Breast epithelium (tissue), 3 donors: Measurements from ENCODE around the gene TRIM46.

Experiments
- CTCF ChIP-seq, 3 donors: fragments of 450-650 bp; IDR thresholded peaks; one replicate each; pipeline ENCODE4 v1.5.1; 2016 to 2017; ENCODE audit warnings: antibody characterized with exemption in 3 of 3, mild to moderate bottlenecking in 3 of 3, moderate library complexity in 3 of 3
- POLR2AphosphoS5 ChIP-seq, 3 donors: sonication (generic); formaldehyde crosslinking; IDR thresholded peaks; one replicate each; pipeline ENCODE4 v1.6.1; 2017; ENCODE audit warnings: antibody characterized with exemption in 3 of 3

GRCh38 chr1:155208541-155209311 lies 35.1 kb downstream of the TRIM46 start, which contains the start of gene MTX1:
- TF ChIP-seq CTCF (IDR thresholded peaks at IDR 0.05) = no peak
- peak; percentile 69 to 79 (median 70) for TF ChIP-seq POLR2AphosphoS5 (IDR thresholded peaks at IDR 0.05)
